ENCODE data around the gene CFAP70.
"Not testable (repeated sequence)": the region's sequence is repeated elsewhere in the genome, so short reads cannot be mapped to it uniquely, and the experiment has no call there.

Gene CFAP70

DNA sequence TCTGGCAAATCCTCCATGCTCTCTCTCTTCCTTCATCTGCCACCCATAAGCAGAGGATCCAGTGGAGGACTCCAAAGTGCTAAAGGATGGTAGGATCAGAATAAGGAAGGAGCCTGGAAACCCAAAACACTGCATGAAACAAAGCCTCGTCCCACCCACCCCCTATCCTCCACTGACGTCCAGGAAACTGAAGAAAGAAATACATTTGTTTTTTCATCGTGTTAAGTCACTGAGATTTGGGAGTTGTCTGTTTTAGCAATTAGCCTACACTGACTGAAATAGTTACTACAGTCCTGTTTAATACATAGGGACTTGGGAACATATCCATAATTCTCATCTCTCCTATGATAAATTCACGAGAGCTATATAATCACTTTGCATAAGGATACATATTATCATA is 40.4 kb upstream of the CFAP70 start:
- DNase-seq (ENCODE audit: low read depth) = no peak
- H3K4me3 ChIP-seq (ENCODE audit: low read length) = no peak overlapping the region
- no peak for TF ChIP-seq CTCF (conservative IDR thresholded peaks at IDR 0.05; ENCODE audit: low read length)

DNA sequence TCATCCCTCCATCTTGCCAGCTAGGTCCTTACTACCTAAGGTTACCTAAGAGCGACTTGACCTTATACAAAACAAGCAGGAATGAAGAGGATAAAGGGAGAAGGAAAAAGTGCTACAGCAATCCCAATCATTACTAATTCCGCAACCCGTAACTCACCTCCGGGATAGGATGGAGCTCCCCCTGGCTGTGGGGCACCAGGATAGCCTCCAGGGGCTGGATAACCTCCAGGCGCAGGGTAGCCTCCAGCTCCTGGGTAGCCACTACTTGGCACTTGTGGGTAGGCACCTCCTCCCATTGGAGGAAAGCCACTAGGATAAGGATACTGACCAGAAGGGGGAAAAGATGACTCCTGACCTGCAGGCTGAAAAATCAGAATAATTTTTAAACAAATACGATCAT is 39.4 kb upstream of the CFAP70 start:
- TF ChIP-seq CTCF (conservative IDR thresholded peaks at IDR 0.05; ENCODE audit: low read length) = 0 out of 2 replicates have a peak, but pooled peaks have one; percentile 12
- no peak for DNase-seq (ENCODE audit: low read depth)
- no peak overlapping the region for H3K4me3 ChIP-seq (ENCODE audit: low read length)

- H3K4me3 ChIP-seq (ENCODE audit: low read length); DNase-seq (ENCODE audit: low read depth): not testable (repeated sequence)
These were observed 35.7 kb upstream of the CFAP70 start for GRCh38 chr10:73394325-73394724.

DNA sequence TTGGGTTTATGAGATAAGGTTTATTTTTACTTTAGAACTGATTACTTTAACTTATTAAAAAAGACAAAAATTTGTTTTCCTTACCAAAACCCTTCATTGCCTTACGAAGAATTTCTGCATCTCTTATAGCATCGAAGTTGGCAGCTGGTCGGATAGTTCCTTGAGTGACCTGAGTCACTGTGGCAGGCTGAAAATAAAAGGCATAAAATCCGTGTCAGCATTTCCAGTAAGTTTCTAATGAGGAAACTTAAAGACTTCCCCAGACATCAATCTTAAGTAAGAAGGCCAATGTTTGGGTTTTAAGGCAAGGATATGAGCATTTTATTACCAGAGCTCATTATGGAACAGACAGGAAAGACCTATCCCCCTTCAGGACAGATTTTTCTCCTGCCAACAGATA is 29.6 kb upstream of the CFAP70 start:
- no peak for TF ChIP-seq CTCF (conservative IDR thresholded peaks at IDR 0.05; ENCODE audit: low read length)

GRCh38 chr10:73386583-73386982 is 27.9 kb upstream of the CFAP70 start:
- TF ChIP-seq CTCF (conservative IDR thresholded peaks at IDR 0.05; ENCODE audit: low read length) = no peak
- DNase-seq (ENCODE audit: low read depth) = no peak
- H3K4me3 ChIP-seq (ENCODE audit: low read length) = no peak overlapping the region

More for the DNA sequence above, 29.6 kb upstream of the CFAP70 start:
- DNase-seq (ENCODE audit: low read depth) = no peak
- H3K4me3 ChIP-seq (ENCODE audit: low read length) = no peak overlapping the region

DNA sequence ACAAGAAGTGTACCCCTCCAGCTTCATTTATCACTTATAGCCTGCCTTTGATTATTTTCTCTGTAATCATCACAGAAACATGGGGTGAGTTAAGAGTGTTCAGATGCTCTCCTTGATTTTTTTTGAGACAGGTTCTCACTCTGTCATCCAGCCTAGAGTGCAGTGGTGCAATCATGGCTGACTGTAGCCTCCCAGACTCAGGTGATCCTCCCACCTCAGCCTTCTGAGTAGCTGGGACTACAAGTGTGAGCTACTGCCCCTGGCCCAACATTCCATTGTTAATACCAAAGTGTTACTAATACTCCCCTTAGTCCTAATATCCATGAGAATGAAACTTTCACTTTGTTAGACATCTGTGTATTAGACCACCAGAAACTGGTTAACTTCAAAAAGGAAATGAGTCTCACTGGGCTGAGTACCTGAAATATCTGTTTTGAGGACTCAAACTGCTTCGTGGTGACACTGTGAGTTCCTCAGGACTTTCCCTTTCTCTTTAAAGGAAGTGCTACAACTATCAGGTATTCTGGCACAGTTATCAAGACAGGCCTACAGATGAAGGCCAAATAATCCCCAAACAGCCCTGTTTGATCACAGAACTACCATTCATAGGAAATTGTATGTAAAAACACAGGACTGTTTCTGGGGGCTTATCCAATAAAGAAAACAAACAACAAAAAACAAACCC is 20.5 kb upstream of the CFAP70 start:
- no peak for DNase-seq (ENCODE audit: low read depth)
- H3K4me3 ChIP-seq (ENCODE audit: low read length) = no peak overlapping the region
- TF ChIP-seq CTCF (conservative IDR thresholded peaks at IDR 0.05; ENCODE audit: low read length) = no peak

DNA sequence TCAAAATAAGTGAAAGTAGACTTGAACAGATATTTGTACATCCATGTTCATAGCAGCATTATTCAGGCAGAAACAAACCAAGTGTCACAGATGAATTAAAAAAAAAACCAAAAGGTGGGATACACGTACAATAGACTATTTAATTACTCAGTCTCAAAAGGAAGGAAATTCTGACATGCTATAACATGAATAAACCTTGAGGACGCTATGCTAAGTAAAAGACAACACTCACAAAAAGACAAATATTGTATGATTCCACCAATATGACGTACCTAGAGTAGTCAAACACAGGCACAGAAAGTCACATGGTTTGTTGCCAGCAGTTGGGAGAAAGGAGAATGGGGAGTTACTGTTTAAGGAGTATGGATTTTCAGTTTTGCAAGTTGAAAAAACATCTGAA is 18.0 kb upstream of the CFAP70 start:
- DNase-seq (ENCODE audit: low read depth) = no peak
- H3K4me3 ChIP-seq (ENCODE audit: low read length) = no peak overlapping the region
- no peak for TF ChIP-seq CTCF (conservative IDR thresholded peaks at IDR 0.05; ENCODE audit: low read length)
